Panc1 (cell line): ENCODE results near the gene FARP1.

Experiments used
- POLR2AphosphoS5 ChIP-seq: IDR thresholded peaks from 2 replicates; pipeline ENCODE4 v1.6.1; 2012; ENCODE audit warnings: mild to moderate bottlenecking, low read depth, low read length, moderate library complexity
- SIN3A ChIP-seq: IDR thresholded peaks from 2 replicates; pipeline ENCODE4 v1.6.1; 2012; ENCODE audit warnings: low read depth, mild to moderate bottlenecking, low read length, moderate library complexity, borderline replicate concordance; ENCODE audit not compliant: insufficient read depth
- TCF7L2 ChIP-seq: IDR thresholded peaks from 2 replicates; pipeline ENCODE4 v1.6.1; 2011; ENCODE audit warnings: mild to moderate bottlenecking, low read depth, low read length, inconsistent platforms
- TF ChIP-seq, protein P1 (sequence below): fragments of 450-650 bp; IDR thresholded peaks from 2 replicates; pipeline ENCODE4 v1.5.1; 2017; ENCODE audit warnings: mild to moderate bottlenecking
- TF ChIP-seq, protein P2 (sequence below), 2 experiments: IDR thresholded peaks; 2 replicates each; pipeline ENCODE4 v1.6.1; 2011 to 2012; ENCODE audit warnings: low read depth in 2 of 2, control low read depth in 1 of 2, low read length in 1 of 2, mild to moderate bottlenecking in 1 of 2, moderate library complexity in 1 of 2; ENCODE audit not compliant: insufficient read depth in 1 of 2

DNA sequence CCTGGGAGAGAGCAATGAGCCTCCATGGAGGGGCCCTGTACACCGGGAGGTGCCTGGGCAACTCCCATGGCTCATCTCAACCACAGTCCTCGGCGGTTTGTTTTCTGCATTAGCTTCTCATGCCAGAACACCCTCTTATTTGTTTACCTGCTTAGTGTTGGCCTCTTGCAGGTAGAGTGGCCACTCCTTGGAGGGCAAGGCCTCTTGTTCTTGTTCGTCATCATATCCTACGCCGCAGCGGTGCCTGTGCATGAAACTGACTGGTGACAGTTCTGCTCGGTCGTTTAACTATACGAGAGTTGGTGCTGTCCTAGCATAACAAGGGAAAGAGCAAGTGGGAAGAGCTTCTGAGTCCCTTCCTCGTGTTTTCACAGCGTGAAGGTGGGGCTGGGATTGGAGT is 74.7 kb downstream of the FARP1 start:
- TF ChIP-seq, protein P1, sequence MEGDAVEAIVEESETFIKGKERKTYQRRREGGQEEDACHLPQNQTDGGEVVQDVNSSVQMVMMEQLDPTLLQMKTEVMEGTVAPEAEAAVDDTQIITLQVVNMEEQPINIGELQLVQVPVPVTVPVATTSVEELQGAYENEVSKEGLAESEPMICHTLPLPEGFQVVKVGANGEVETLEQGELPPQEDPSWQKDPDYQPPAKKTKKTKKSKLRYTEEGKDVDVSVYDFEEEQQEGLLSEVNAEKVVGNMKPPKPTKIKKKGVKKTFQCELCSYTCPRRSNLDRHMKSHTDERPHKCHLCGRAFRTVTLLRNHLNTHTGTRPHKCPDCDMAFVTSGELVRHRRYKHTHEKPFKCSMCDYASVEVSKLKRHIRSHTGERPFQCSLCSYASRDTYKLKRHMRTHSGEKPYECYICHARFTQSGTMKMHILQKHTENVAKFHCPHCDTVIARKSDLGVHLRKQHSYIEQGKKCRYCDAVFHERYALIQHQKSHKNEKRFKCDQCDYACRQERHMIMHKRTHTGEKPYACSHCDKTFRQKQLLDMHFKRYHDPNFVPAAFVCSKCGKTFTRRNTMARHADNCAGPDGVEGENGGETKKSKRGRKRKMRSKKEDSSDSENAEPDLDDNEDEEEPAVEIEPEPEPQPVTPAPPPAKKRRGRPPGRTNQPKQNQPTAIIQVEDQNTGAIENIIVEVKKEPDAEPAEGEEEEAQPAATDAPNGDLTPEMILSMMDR = no peak
- TF ChIP-seq POLR2AphosphoS5 (no peak), TCF7L2 (no peak), SIN3A (no peak)
- TF ChIP-seq, protein P2, sequence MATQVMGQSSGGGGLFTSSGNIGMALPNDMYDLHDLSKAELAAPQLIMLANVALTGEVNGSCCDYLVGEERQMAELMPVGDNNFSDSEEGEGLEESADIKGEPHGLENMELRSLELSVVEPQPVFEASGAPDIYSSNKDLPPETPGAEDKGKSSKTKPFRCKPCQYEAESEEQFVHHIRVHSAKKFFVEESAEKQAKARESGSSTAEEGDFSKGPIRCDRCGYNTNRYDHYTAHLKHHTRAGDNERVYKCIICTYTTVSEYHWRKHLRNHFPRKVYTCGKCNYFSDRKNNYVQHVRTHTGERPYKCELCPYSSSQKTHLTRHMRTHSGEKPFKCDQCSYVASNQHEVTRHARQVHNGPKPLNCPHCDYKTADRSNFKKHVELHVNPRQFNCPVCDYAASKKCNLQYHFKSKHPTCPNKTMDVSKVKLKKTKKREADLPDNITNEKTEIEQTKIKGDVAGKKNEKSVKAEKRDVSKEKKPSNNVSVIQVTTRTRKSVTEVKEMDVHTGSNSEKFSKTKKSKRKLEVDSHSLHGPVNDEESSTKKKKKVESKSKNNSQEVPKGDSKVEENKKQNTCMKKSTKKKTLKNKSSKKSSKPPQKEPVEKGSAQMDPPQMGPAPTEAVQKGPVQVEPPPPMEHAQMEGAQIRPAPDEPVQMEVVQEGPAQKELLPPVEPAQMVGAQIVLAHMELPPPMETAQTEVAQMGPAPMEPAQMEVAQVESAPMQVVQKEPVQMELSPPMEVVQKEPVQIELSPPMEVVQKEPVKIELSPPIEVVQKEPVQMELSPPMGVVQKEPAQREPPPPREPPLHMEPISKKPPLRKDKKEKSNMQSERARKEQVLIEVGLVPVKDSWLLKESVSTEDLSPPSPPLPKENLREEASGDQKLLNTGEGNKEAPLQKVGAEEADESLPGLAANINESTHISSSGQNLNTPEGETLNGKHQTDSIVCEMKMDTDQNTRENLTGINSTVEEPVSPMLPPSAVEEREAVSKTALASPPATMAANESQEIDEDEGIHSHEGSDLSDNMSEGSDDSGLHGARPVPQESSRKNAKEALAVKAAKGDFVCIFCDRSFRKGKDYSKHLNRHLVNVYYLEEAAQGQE (IDR thresholded peaks at IDR 0.05; ENCODE audit: insufficient read depth in 1 of 2, low read depth in 2 of 2, low read length in 1 of 2) = no peak
